Adrenal gland (tissue), 12 donors: Measurements from ENCODE around the gene USP7. TPM values are rescaled to one million over a fixed set of nuclear protein-coding genes. Genes with fewer than 3 reads are reported as not detected.

ENCODE experiments used
- DNase-seq, 7 donors: peaks; one replicate each; pipeline ENCODE4 v3.0.0-alpha.2; 2019 to 2020
- H3K27ac ChIP-seq, 5 donors: fragments of 200-600 bp; sonication (generic) in 4 of 5; 1 replicate in 3 of 5; 2 replicates in 2 of 5; pipeline versions ENCODE4 v1.5.1 to v1.8.0; 2016 to 2020; ENCODE audit warnings: mild to moderate bottlenecking in 1 of 5
- H3K27me3 ChIP-seq: fragments of 200-600 bp; 2 replicates; pipeline ENCODE4 v1.8.0; 2021
- H3K36me3 ChIP-seq, 2 donors: fragments of 200-600 bp; replicated peaks in 1 of 2; 1 replicate in 1 of 2; 2 replicates in 1 of 2; pipeline versions ENCODE4 v1.5.1 to v1.8.0; 2018 to 2022
- H3K4me1 ChIP-seq, 2 donors: fragments of 200-600 bp; replicated peaks in 1 of 2; 1 replicate in 1 of 2; 2 replicates in 1 of 2; pipeline versions ENCODE4 v1.5.1 to v1.8.0; 2018 to 2021
- H3K4me3 ChIP-seq, 4 donors: fragments of 200-600 bp; sonication (generic) in 3 of 4; one replicate each; pipeline ENCODE4 v1.5.1; 2016 to 2018
- H3K9me3 ChIP-seq, 3 donors: fragments of 200-600 bp; sonication (generic) in 1 of 3; replicated peaks in 1 of 3; 1 replicate in 2 of 3; 2 replicates in 1 of 3; pipeline versions ENCODE4 v1.5.1 to v1.8.0; 2016 to 2021
- CTCF ChIP-seq, 6 experiments: fragments of 450-650 bp in 4 of 6; fragments of 200-600 bp in 2 of 6; sonication (generic) in 1 of 6; IDR thresholded peaks; 1 replicate in 5 of 6; 2 replicates in 1 of 6; pipeline versions ENCODE4 v1.5.1 to v1.8.0; 2016 to 2021; ENCODE audit warnings: antibody characterized with exemption in 6 of 6, mild to moderate bottlenecking in 2 of 6, moderate library complexity in 1 of 6
- POLR2A ChIP-seq, 2 donors: fragments of 450-650 bp; IDR thresholded peaks; one replicate each; pipeline ENCODE4 v1.6.1; 2017; ENCODE audit warnings: antibody characterized with exemption in 2 of 2, mild to moderate bottlenecking in 2 of 2, moderate library complexity in 1 of 2
- WGBS, 4 donors: extraction: QIAGEN DNeasy Blood & Tissue Kit in 2 of 4; methylation state at CpG; one replicate each; pipeline versions ENCODE4 v1.1.5 to v1.1.7; 2013 to 2017; 5-methylcytosine and 5-hydroxymethylcytosine counted together
- intact Hi-C, 2 donors: fragments of 100-400 bp; cut with DNase I; formaldehyde crosslinking; loops; one replicate each; pipeline versions ENCODE4 v1.14.1 to v1.15.0; 2022 to 2023
- polyA plus RNA-seq, 3 donors: library from polyadenylated mRNA; stranded (reverse); fragments of 200-250 nt in 2 of 3; fragments of 350-450 nt in 1 of 3; fragmentation: Illumina TruSeq in 1 of 3; extraction: RNeasy Lipid Tissue Mini Kit (QIAGEN cat#74804) in 1 of 3; gene quantifications; one replicate each; pipeline ENCODE4 v1.2.3, GENCODE V29; 2013 to 2014
- total RNA-seq, 9 donors: library from RNA; depleted of rRNA in 4 of 9; stranded (reverse); fragments of >200 nt in 4 of 9; fragments of 120-200 nt in 1 of 9; fragmentation: NEBNext Ultra II Directional in 1 of 9; extraction: Animal tissue kit (Norgen Biotek cat#: 25700) in 1 of 9; gene quantifications; one replicate each; pipeline versions ENCODE4 v1.1.0 to v1.2.4, GENCODE V29; 2013 to 2023
- donor health status: healthy with polysubstance abuse.
- donor health status: Bipolar disorder and iron deficiency.
- donor health status: DM: yes; HTN: yes; CAD: no.
- donor health status: DM: no; HTN: no; CAD: no.
- donor health status: DM: no; HTN: no; CAD: no.
- donor health status: DM: yes; HTN: yes; CAD: no.

USP7 gene
- total and polyA plus RNA-seq, 12 donors = 23.7 to 121 (median 68.2) TPM

GRCh38 chr16:8915722-8916301 lies 47.9 kb downstream of the USP7 start:
- Histone ChIP-seq H3K27ac (no peak overlapping the region), H3K36me3 (peaks cover 0 to 75% of the 10 kb centered on the region in 2 donors), H3K27me3 (no peaks in the 10 kb centered on the region), H3K9me3 (no peaks in the 10 kb centered on the region), H3K4me3 (no peak overlapping the region), H3K4me1 (peaks cover 0 to 9% of the 10 kb centered on the region in 2 donors)
- DNase-seq = no peak
- TF ChIP-seq CTCF (IDR thresholded peaks at IDR 0.05) = no peak
- no peak for TF ChIP-seq POLR2A (IDR thresholded peaks at IDR 0.05)
- WGBS, 4 donors = 85 to 93% (median 87%) methylated on average over 7 of the region's 7 CpGs
- intact Hi-C loops = no loop called here

GRCh38 chr16:8914098-8914497 lies 49.6 kb downstream of the USP7 start:
- intact Hi-C loops = no loop called here
- peaks cover 0 to 76% of the 10 kb centered on the region in 2 donors for H3K36me3 ChIP-seq

GRCh38 chr16:8912793-8913192 lies 50.9 kb downstream of the USP7 start:
- intact Hi-C loops = no loop called here
- TF ChIP-seq POLR2A (IDR thresholded peaks at IDR 0.05) = no peak
- TF ChIP-seq CTCF (IDR thresholded peaks at IDR 0.05) = no peak
- no peak overlapping the region for H3K4me3 ChIP-seq
- H3K27ac ChIP-seq = no peak overlapping the region
- peaks cover 0 to 75% of the 10 kb centered on the region in 2 donors for H3K36me3 ChIP-seq
- no peak for DNase-seq
- 92 to 96% (median 94%) methylated on average over 4 of the region's 4 CpGs for WGBS, 4 donors
- no peaks in the 10 kb centered on the region for H3K27me3 ChIP-seq
- no peaks in the 10 kb centered on the region for H3K9me3 ChIP-seq
- H3K4me1 ChIP-seq = peaks cover 0 to 15% of the 10 kb centered on the region in 2 donors

More at GRCh38 chr16:8914098-8914497, 49.6 kb downstream of the USP7 start:
- Histone ChIP-seq H3K27me3 (no peaks in the 10 kb centered on the region), H3K4me3 (no peak overlapping the region), H3K27ac (no peak overlapping the region), H3K9me3 (no peaks in the 10 kb centered on the region), H3K4me1 (peaks cover 0 to 11% of the 10 kb centered on the region in 2 donors)
- TF ChIP-seq CTCF (IDR thresholded peaks at IDR 0.05) (no peak), POLR2A (IDR thresholded peaks at IDR 0.05) (no peak)
- 96 to 100% (median 99%) methylated on average over 3 of the region's 3 CpGs for WGBS, 4 donors
- no peak for DNase-seq

- intact Hi-C loops = no loop called here
- WGBS, 4 donors = 87 to 100% (median 96%) methylated on average over 1 of the region's 1 CpG
- no peak for DNase-seq
- Histone ChIP-seq H3K4me1 (peaks cover 0 to 15% of the 10 kb centered on the region in 2 donors), H3K27me3 (no peaks in the 10 kb centered on the region), H3K36me3 (peaks cover 0 to 85% of the 10 kb centered on the region in 2 donors), H3K4me3 (no peak overlapping the region), H3K9me3 (no peaks in the 10 kb centered on the region), H3K27ac (no peak overlapping the region)
- TF ChIP-seq CTCF (IDR thresholded peaks at IDR 0.05) (no peak), POLR2A (IDR thresholded peaks at IDR 0.05) (no peak)
These were observed 52.9 kb downstream of the USP7 start for GRCh38 chr16:8910811-8911210.
